HCT116 (cell line): ENCODE measurements around the gene TNFAIP8L3.

Experiments
- CTCF ChIP-seq, 3 experiments: fragments of 200-600 bp in 1 of 3; sonication (generic) in 1 of 3; IDR thresholded peaks in 2 of 3; conservative IDR thresholded peaks in 1 of 3; 2 replicates each; pipeline ENCODE4 v1.5.1; 2012 to 2017; ENCODE audit warnings: low read depth in 2 of 3, low read length in 2 of 3, antibody characterized with exemption in 1 of 3, borderline replicate concordance in 1 of 3, control low read depth in 1 of 3, mild to moderate bottlenecking in 1 of 3, mixed read lengths in 1 of 3, mixed run types in 1 of 3, moderate library complexity in 1 of 3; ENCODE audit not compliant: insufficient read depth in 1 of 3
- POLR2A ChIP-seq: IDR thresholded peaks from 2 replicates; pipeline ENCODE4 v1.7.0; 2011; ENCODE audit warnings: borderline replicate concordance; ENCODE audit not compliant: insufficient read depth, insufficient read length; ENCODE audit errors: extremely low read depth
- POLR2AphosphoS5 ChIP-seq: IDR thresholded peaks from 2 replicates; pipeline ENCODE4 v1.6.1; 2011; ENCODE audit warnings: mild to moderate bottlenecking, low read depth, low read length, moderate library complexity

DNA sequence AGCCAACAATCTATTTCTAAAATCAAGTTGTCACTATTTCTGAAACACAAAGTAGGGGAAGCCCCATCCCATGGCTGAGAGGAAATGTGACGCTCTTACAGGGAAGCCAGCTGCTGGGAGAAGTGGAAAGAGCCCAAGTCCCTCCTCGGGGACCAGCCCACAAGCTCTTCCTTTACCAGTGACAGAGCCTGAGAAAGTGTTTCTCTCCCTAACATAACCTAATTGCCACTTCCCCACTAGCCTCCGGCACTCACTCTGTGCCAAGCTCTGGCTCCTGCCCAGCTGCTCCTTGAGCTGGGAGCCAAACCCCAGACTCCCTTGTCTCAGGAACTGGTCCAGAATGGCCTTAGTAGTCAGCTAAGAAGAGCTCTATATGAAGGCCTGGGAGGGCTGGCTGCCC is 42.9 kb downstream of the TNFAIP8L3 start:
- no peak for TF ChIP-seq POLR2AphosphoS5
- no peak for TF ChIP-seq POLR2A
- no peak for TF ChIP-seq CTCF (IDR thresholded peaks at IDR 0.05 in 2 of 3, conservative IDR thresholded peaks at IDR 0.05 in 1 of 3; ENCODE audit: borderline replicate concordance in 1 of 3, insufficient read depth in 1 of 3, low read depth in 2 of 3, low read length in 2 of 3)
